ENCODE results near the gene AAMP. TPM values are rescaled to one million over a fixed set of nuclear protein-coding genes. Genes with fewer than 3 reads are reported as not detected.
A peak's percentile ranks its signal among the peaks of the same experiment; 100 is the strongest.
"Not testable (repeated sequence)": the region's sequence is repeated elsewhere in the genome, so short reads cannot be mapped to it uniquely, and the experiment has no call there.

The AAMP gene
- 100 to 1,000 TPM in 1 of 2 donors, 10 to 100 TPM in 1; 96.1 to 137 TPM for total RNA-seq

- H3K36me3 ChIP-seq: peaks cover 5% of the 10 kb centered on the region
- peaks cover 23% of the 10 kb centered on the region for H3K4me1 ChIP-seq
- intact Hi-C loops (cut with DNase I): no loop called here
Measured at GRCh38 chr2:218269900-218270720, at the start of gene AAMP, which contains the start of gene PNKD. Gene AAMP (minus strand): TSS chr2:218270137. CDS start chr2:218270086, 51 bp downstream. Gene PNKD (plus strand): TSS chr2:218270519. CDS start chr2:218270536, 17 bp downstream.

GRCh38 chr2:218318241-218318640 lies 48.3 kb upstream of the AAMP start:
- Histone ChIP-seq H3K9me3 (no peaks in the 10 kb centered on the region), H3K4me3 (no peak overlapping the region), H3K4me1 (peaks cover 3% of the 10 kb centered on the region), H3K9ac (ENCODE audit: low read depth in 2 of 2, low read length in 2 of 2) (no peak overlapping the region), H3K27ac (no peak overlapping the region), H3K27me3 (no peaks in the 10 kb centered on the region), H3K36me3 (no peaks in the 10 kb centered on the region)
- intact Hi-C loops (cut with DNase I): no loop called here
- no peak for TF ChIP-seq CTCF (IDR thresholded peaks at IDR 0.05)
- DNase-seq: no peak

More at GRCh38 chr2:218269900-218270720, at the start of gene AAMP, which contains the start of gene PNKD:
- H3K9me3 ChIP-seq: no peaks in the 10 kb centered on the region
- H3K27ac ChIP-seq: peak within 1 kb of the TSS; percentile 82
- H3K27me3 ChIP-seq: no peaks in the 10 kb centered on the region
- peak; percentile 20 for TF ChIP-seq CTCF (IDR thresholded peaks at IDR 0.05)
- peak within 1 kb of the TSS; percentile 81 for H3K4me3 ChIP-seq
- H3K9ac ChIP-seq (ENCODE audit: low read depth in 2 of 2, low read length in 2 of 2): peak within 1 kb of the TSS; percentile 91 to 95
- DNase-seq: peak; percentile 100

GRCh38 chr2:218317835-218318234 lies 47.9 kb upstream of the AAMP start:
- intact Hi-C loops (cut with DNase I): no loop called here
- Histone ChIP-seq H3K4me1 (peaks cover 3% of the 10 kb centered on the region), H3K9ac (ENCODE audit: low read depth in 2 of 2, low read length in 2 of 2) (no peak overlapping the region), H3K27me3 (no peaks in the 10 kb centered on the region), H3K4me3 (no peak overlapping the region), H3K36me3 (no peaks in the 10 kb centered on the region), H3K9me3 (no peaks in the 10 kb centered on the region), H3K27ac (no peak overlapping the region)
- TF ChIP-seq CTCF (IDR thresholded peaks at IDR 0.05): no peak
- DNase-seq: no peak

GRCh38 chr2:218317303-218317630 lies 47.3 kb upstream of the AAMP start:
- Histone ChIP-seq H3K27ac (no peak overlapping the region), H3K9ac (ENCODE audit: low read depth in 2 of 2, low read length in 2 of 2) (no peak overlapping the region), H3K4me3 (no peak overlapping the region), H3K9me3 (no peaks in the 10 kb centered on the region), H3K4me1 (peaks cover 3% of the 10 kb centered on the region), H3K27me3 (no peaks in the 10 kb centered on the region), H3K36me3 (no peaks in the 10 kb centered on the region)
- TF ChIP-seq CTCF (IDR thresholded peaks at IDR 0.05): no peak
- no peak for DNase-seq
- intact Hi-C loops (cut with DNase I): no loop called here

- H3K4me3 ChIP-seq: no peak overlapping the region
- H3K9ac ChIP-seq (ENCODE audit: low read depth in 2 of 2, low read length in 2 of 2): no peak overlapping the region
- no peaks in the 10 kb centered on the region for H3K36me3 ChIP-seq
- no peak for DNase-seq
- no peaks in the 10 kb centered on the region for H3K4me1 ChIP-seq
- TF ChIP-seq CTCF (IDR thresholded peaks at IDR 0.05): no peak
- H3K27me3 ChIP-seq: no peaks in the 10 kb centered on the region
- H3K9me3 ChIP-seq: no peaks in the 10 kb centered on the region
- H3K27ac ChIP-seq: peak overlapping the region; percentile 13
- intact Hi-C loops (cut with DNase I): no loop called here
Measured at GRCh38 chr2:218315397-218315796, 45.5 kb upstream of the AAMP start.

GRCh38 chr2:218314764-218315163 lies 44.8 kb upstream of the AAMP start:
- H3K4me1 ChIP-seq; H3K9me3 ChIP-seq; DNase-seq; H3K36me3 ChIP-seq; H3K4me3 ChIP-seq; H3K9ac ChIP-seq (ENCODE audit: low read depth in 2 of 2, low read length in 2 of 2); intact Hi-C loops (cut with DNase I); H3K27ac ChIP-seq; H3K27me3 ChIP-seq: not testable (repeated sequence)

Measured in colonic mucosa (tissue), 4 donors.